ENCODE data around the gene BAIAP3. TPM values are rescaled to one million over a fixed set of nuclear protein-coding genes. Genes with fewer than 3 reads are reported as not detected.

Gene BAIAP3
- total and polyA plus RNA-seq, 2 donors (not counting 3 experiments of a cell fraction or from before 2014, with no cell fraction given) = 0.36 to 0.66 TPM

GRCh38 chr16:1286513-1287094 is 46.8 kb upstream of the BAIAP3 start:
- intact Hi-C loops (cut with micrococcal nuclease) = no loop called here

More at GRCh38 chr16:1286513-1287094, 46.8 kb upstream of the BAIAP3 start:
- no TSS peak for BruUV-seq (replicated peaks)
- Histone ChIP-seq H3K79me2 (ENCODE audit: control insufficient read depth, insufficient read depth, low read length) (no peaks in the 10 kb centered on the region), H3K27me3 (ENCODE audit: control insufficient read depth in 2 of 2, insufficient read depth in 2 of 2, low read length in 2 of 2) (peaks cover 15 to 17% of the 10 kb centered on the region in 2 experiments), H3K9me3 (replicated peaks; ENCODE audit: control insufficient read depth, insufficient read depth, low read length) (no peaks in the 10 kb centered on the region), H3K36me3 (ENCODE audit: control insufficient read depth in 2 of 2, extremely low read depth in 1 of 2, insufficient read depth in 2 of 2, low read length in 2 of 2) (no peaks in the 10 kb centered on the region), H3K9ac (replicated peaks; ENCODE audit: extremely low read depth, insufficient read depth, low read length) (no peak overlapping the region), H3K4me1 (ENCODE audit: control insufficient read depth, extremely low read depth, insufficient read depth, low read length) (no peaks in the 10 kb centered on the region), H2AFZ (ENCODE audit: low read depth, low read length) (no peak overlapping the region), H4K20me1 (replicated peaks; ENCODE audit: control insufficient read depth, extremely low read depth, insufficient read depth, low read length) (no peaks in the 10 kb centered on the region), H3K4me3 (replicated peaks in 1 of 3; ENCODE audit: insufficient read depth in 1 of 3, low read depth in 1 of 3, low read length in 3 of 3) (no peak overlapping the region), H3K27ac (ENCODE audit: insufficient read depth, low read depth, low read length) (no peak overlapping the region), H3K9me1 (replicated peaks; ENCODE audit: control insufficient read depth, extremely low read depth, insufficient read depth, low read length) (no peaks in the 10 kb centered on the region), H3K4me2 (ENCODE audit: insufficient read depth, low read length) (no peak overlapping the region)
- POLR2A ChIA-PET = no interaction called here
- no peak for DNase-seq (ENCODE audit: low read depth, low spot score)
- FAIRE-seq = no peak
- TF ChIP-seq EZH2 (IDR thresholded peaks at IDR 0.05; ENCODE audit: borderline replicate concordance, low read depth, low read length, severe bottlenecking) = no peak
- no peak for TF ChIP-seq GATA2 (IDR thresholded peaks at IDR 0.05; ENCODE audit: insufficient read depth, insufficient read length, low read depth, low read length)
- TF ChIP-seq POLR2AphosphoS5 (IDR thresholded peaks at IDR 0.05; ENCODE audit: insufficient read depth, low read depth, low read length) = no peak
- no peak for TF ChIP-seq CTCF (IDR thresholded peaks at IDR 0.05; ENCODE audit: extremely low read depth in 1 of 2, insufficient read depth in 1 of 2, low read depth in 1 of 2, low read length in 2 of 2)
- TF ChIP-seq JUN (IDR thresholded peaks at IDR 0.05; ENCODE audit: borderline replicate concordance, insufficient read depth, insufficient read length, low read depth) = no peak
- TF ChIP-seq MYC (IDR thresholded peaks at IDR 0.05; ENCODE audit: low read depth, low read length) = no peak
- no peak for TF ChIP-seq FOS (IDR thresholded peaks at IDR 0.05; ENCODE audit: borderline replicate concordance, insufficient read depth, low read length)
- no peak for TF ChIP-seq POLR2A (IDR thresholded peaks at IDR 0.05; ENCODE audit: low read depth, low read length)
- TF ChIP-seq MAX (IDR thresholded peaks at IDR 0.05; ENCODE audit: insufficient read depth, insufficient read length) = no peak
- dilution Hi-C loops (cut with MboI; ENCODE audit: extremely low pct_ligation_motif_present, low sequenced_read_pairs) = no loop called here
- CTCF ChIA-PET = interaction anchor here (0.5 to 1.0 kb wide), 2 partner anchors 13 to 537 kb away, joined by 3 to 4 read pairs; no protein-coding TSS in a partner anchor
